Gastroesophageal sphincter (tissue), 4 donors: Measurements from ENCODE around the gene BCCIP. TPM values are rescaled to one million over a fixed set of nuclear protein-coding genes. Genes with fewer than 3 reads are reported as not detected.

Experiments used
- ATAC-seq: fragments of 150-250 bp; one replicate; pipeline ENCODE4 v1.9.1; 2016; ENCODE audit warnings: mild to moderate bottlenecking, moderate library complexity
- H3K27ac ChIP-seq, 4 donors: fragments of 200-600 bp; sonication (generic) in 3 of 4; 1 replicate in 3 of 4; 2 replicates in 1 of 4; pipeline ENCODE4 v1.5.1; 2016 to 2019
- H3K27me3 ChIP-seq: fragments of 200-600 bp; sonication (generic); one replicate; pipeline ENCODE4 v1.5.1; 2019
- H3K36me3 ChIP-seq, 2 donors: fragments of 200-600 bp; sonication (generic); one replicate each; pipeline ENCODE4 v1.5.1; 2019; ENCODE audit warnings: control low read depth in 1 of 2
- H3K4me1 ChIP-seq, 3 donors: fragments of 200-600 bp; sonication (generic); 1 replicate in 2 of 3; 2 replicates in 1 of 3; pipeline ENCODE4 v1.5.1; 2016 to 2019; ENCODE audit warnings: control low read depth in 2 of 3
- H3K4me3 ChIP-seq, 2 donors: fragments of 200-600 bp; sonication (generic); one replicate each; pipeline ENCODE4 v1.5.1; 2019; ENCODE audit warnings: mild to moderate bottlenecking in 1 of 2, moderate library complexity in 1 of 2
- H3K9me3 ChIP-seq, 3 donors: fragments of 200-600 bp; sonication (generic); one replicate each; pipeline ENCODE4 v1.5.1; 2017 to 2019; ENCODE audit warnings: control low read depth in 2 of 3
- EP300 ChIP-seq: sonication (generic); formaldehyde crosslinking; IDR thresholded peaks from one replicate; pipeline ENCODE4 v1.6.1; 2017; ENCODE audit warnings: antibody characterized with exemption, mild to moderate bottlenecking
- POLR2A ChIP-seq, 2 donors: fragments of 450-650 bp; IDR thresholded peaks; one replicate each; pipeline ENCODE4 v1.6.1; 2017; ENCODE audit warnings: antibody characterized with exemption in 2 of 2, mild to moderate bottlenecking in 2 of 2, moderate library complexity in 1 of 2
- POLR2AphosphoS5 ChIP-seq: sonication (generic); formaldehyde crosslinking; IDR thresholded peaks from one replicate; pipeline ENCODE4 v1.6.1; 2017; ENCODE audit warnings: antibody characterized with exemption
- WGBS, 2 donors: methylation state at CpG; one replicate each; pipeline ENCODE4 v1.1.5; 2018; ENCODE audit warnings: low coverage in 1 of 2; 5-methylcytosine and 5-hydroxymethylcytosine counted together
- total RNA-seq, 4 donors: library from RNA; depleted of rRNA; stranded (reverse); fragments of >200 nt; gene quantifications; one replicate each; pipeline ENCODE4 v1.1.0, GENCODE V29; 2016
- TF ChIP-seq, protein P1 (sequence below), 4 experiments: fragments of 200-600 bp in 2 of 4; fragments of 450-650 bp in 2 of 4; sonication (generic) in 1 of 4; IDR thresholded peaks; one replicate each; pipeline ENCODE4 v1.5.1; 2017 to 2019; ENCODE audit warnings: antibody characterized with exemption in 4 of 4, mild to moderate bottlenecking in 2 of 4, moderate library complexity in 2 of 4

BCCIP gene
- total RNA-seq, 4 donors from 2014 or later: 38.6 to 59.2 (median 50.3) TPM

- no peak for ATAC-seq
- Histone ChIP-seq H3K36me3 (peaks cover 0 to 67% of the 10 kb centered on the region in 2 donors), H3K9me3 (no peaks in the 10 kb centered on the region), H3K4me1 (no peaks in the 10 kb centered on the region), H3K4me3 (no peak overlapping the region), H3K27ac (no peak overlapping the region), H3K27me3 (no peaks in the 10 kb centered on the region)
- no peak for TF ChIP-seq POLR2AphosphoS5
- TF ChIP-seq POLR2A (IDR thresholded peaks at IDR 0.05): no peak
- TF ChIP-seq, protein P1, sequence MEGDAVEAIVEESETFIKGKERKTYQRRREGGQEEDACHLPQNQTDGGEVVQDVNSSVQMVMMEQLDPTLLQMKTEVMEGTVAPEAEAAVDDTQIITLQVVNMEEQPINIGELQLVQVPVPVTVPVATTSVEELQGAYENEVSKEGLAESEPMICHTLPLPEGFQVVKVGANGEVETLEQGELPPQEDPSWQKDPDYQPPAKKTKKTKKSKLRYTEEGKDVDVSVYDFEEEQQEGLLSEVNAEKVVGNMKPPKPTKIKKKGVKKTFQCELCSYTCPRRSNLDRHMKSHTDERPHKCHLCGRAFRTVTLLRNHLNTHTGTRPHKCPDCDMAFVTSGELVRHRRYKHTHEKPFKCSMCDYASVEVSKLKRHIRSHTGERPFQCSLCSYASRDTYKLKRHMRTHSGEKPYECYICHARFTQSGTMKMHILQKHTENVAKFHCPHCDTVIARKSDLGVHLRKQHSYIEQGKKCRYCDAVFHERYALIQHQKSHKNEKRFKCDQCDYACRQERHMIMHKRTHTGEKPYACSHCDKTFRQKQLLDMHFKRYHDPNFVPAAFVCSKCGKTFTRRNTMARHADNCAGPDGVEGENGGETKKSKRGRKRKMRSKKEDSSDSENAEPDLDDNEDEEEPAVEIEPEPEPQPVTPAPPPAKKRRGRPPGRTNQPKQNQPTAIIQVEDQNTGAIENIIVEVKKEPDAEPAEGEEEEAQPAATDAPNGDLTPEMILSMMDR (IDR thresholded peaks at IDR 0.05): no peak
- TF ChIP-seq EP300: no peak
- WGBS, 2 donors: 85 to 100% methylated on average over 2 to 6 of the region's 17 CpGs
Measured at GRCh38 chr10:125788156-125789034, 35.0 kb upstream of the BCCIP start.

DNA sequence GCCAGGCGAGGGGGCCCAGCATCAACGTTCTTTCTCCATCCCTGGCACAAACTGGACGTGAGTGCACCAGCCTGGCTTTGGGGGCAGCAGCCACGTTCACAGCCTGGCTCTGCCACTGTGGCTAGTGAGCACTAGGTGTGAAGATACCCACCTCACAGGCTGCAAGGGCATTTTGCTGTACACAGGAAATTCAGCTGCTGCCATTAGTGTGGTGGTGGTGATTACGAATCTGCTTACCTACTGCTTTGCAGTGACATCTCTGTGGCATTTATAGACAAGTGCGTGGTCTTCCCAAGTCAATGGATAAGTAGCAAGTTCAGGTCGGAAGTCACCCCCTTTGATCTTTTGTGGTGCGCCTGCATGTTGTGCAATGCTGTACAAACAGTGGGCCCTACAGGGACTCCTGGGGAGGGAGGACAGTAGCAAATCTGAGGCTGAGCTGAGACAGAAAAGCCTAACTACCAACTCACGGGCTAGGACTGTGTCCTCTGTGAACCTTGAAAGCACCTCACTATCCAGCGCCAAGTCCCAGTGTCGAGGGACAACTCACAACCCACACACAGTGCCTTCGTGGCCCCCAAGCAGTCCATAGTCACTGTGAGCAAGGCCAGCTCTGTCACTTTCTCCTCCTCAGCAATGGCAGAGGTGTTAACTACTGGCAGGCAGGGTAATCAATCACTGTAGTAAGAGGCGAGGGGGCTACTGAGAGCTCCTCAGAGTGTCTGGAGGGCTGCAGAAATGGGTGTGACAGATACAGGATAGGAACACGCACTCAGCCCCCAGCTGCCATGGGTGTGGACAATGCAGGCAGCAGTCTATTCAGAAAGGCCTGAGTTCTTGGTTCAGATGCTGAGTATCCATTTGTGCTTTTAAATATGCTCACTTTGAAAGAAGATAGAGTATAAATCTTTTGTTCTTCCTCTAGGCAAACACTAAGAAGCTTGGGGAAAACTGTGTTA is 30.7 kb upstream of the BCCIP start:
- Histone ChIP-seq H3K9me3 (no peaks in the 10 kb centered on the region), H3K4me1 (no peaks in the 10 kb centered on the region), H3K27me3 (no peaks in the 10 kb centered on the region), H3K36me3 (peaks cover 0 to 90% of the 10 kb centered on the region in 2 donors), H3K27ac (no peak overlapping the region), H3K4me3 (no peak overlapping the region)
- ATAC-seq: peak; percentile 9
- WGBS, 2 donors: 60 to 88% methylated on average over 1 to 5 of the region's 14 CpGs
- TF ChIP-seq POLR2A (IDR thresholded peaks at IDR 0.05) (no peak), EP300 (no peak)
- TF ChIP-seq, protein P1 (IDR thresholded peaks at IDR 0.05): no peak

GRCh38 chr10:125795128-125795527 is 28.2 kb upstream of the BCCIP start:
- H3K27ac ChIP-seq: no peak overlapping the region
- no peak overlapping the region for H3K4me3 ChIP-seq
- no peaks in the 10 kb centered on the region for H3K9me3 ChIP-seq
- peaks cover 0 to 90% of the 10 kb centered on the region in 2 donors for H3K36me3 ChIP-seq
- no peaks in the 10 kb centered on the region for H3K4me1 ChIP-seq
- no peak for ATAC-seq
- H3K27me3 ChIP-seq: no peaks in the 10 kb centered on the region
- TF ChIP-seq, protein P1 (IDR thresholded peaks at IDR 0.05): no peak
- TF ChIP-seq POLR2AphosphoS5 (no peak), EP300 (no peak), POLR2A (IDR thresholded peaks at IDR 0.05) (no peak)
- WGBS, 2 donors: 75% methylated on average over 2 of the region's 2 CpGs; no CpG with 5 or more reads in 1 of the 2 donors

- Histone ChIP-seq H3K4me1 (no peaks in the 10 kb centered on the region), H3K27me3 (no peaks in the 10 kb centered on the region), H3K36me3 (peaks cover 0 to 94% of the 10 kb centered on the region in 2 donors), H3K4me3 (no peak overlapping the region), H3K27ac (no peak overlapping the region), H3K9me3 (no peaks in the 10 kb centered on the region)
- TF ChIP-seq POLR2AphosphoS5 (no peak), POLR2A (IDR thresholded peaks at IDR 0.05) (no peak), EP300 (no peak)
- TF ChIP-seq, protein P1 (IDR thresholded peaks at IDR 0.05): no peak
- ATAC-seq: no peak
- 95 to 100% methylated on average over 2 to 4 of the region's 8 CpGs for WGBS, 2 donors
Measured at GRCh38 chr10:125795637-125796190, 27.6 kb upstream of the BCCIP start.
